CD4-positive, alpha-beta T cell treated with Interleukin-2 at 100 ng/mL for 4 hours (primary cell): ENCODE results near the gene EP400.
"Not testable (repeated sequence)": the region's sequence is repeated elsewhere in the genome, so short reads cannot be mapped to it uniquely, and the experiment has no call there.

Experiments used
- DNase-seq: peaks from one replicate; pipeline ENCODE4 v3.0.0-alpha.2; 2020; ENCODE audit warnings: low spot score

The EP400 gene

DNA sequence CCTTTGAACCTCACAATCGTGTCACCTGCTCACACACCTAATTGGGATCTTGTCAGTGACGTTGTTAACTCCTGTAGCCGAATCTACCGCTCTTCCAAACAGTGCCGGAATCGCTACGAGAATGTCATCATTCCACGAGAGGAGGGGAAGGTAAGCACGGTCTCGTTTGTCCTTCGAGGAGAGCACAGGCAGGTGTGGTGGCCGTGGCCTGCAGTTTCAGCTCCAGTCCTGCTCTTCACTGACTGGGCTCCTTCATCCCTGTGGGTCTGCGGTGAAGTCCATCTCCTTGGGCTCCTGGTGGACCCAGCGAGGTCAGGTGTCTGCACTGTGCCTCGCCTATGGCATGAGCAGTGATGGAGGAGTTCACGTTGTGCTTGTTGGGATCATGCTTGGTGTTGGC lies 96.0 kb downstream of the EP400 start:
- DNase-seq, result no peak

DNA sequence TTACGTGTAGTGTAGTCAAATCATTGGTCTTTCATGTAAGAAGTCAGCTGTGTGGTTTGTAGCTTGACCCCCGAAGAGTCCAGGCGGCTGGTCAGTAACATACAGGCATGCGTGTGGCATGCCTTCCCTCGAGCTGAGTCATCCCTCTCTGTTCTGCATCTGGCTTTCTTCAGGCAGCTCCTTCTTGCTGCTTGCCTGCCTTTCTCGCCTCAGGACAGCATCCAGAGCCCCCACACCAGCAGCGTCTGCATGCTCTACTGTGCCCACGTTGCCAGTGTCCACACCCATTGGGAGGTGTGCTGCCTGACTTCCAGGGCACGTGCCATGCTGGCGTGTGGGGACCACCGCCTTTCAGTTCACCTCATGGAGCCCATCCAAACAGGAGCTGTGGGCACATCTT lies 96.8 kb downstream of the EP400 start:
- no peak for DNase-seq

DNA sequence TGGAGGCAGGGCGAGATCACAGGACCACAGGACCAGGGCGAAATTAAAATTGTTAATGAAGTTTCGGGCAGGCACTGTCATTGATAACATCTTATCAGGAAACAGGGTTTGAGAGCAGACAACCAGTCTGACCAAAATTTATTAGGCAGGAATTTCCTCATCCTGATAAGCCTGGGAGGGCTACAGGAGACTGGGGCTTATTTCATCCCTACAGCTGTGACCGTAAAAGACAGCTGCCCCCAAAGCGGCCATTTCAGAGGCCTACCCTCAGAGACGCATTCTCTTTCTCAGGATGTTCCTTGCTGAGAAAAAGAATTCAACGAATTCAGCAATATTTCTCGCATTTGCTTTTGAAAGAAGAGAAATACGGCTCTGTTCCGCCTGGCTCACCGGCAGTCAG lies 97.9 kb downstream of the EP400 start:
- not testable (repeated sequence) for DNase-seq

DNA sequence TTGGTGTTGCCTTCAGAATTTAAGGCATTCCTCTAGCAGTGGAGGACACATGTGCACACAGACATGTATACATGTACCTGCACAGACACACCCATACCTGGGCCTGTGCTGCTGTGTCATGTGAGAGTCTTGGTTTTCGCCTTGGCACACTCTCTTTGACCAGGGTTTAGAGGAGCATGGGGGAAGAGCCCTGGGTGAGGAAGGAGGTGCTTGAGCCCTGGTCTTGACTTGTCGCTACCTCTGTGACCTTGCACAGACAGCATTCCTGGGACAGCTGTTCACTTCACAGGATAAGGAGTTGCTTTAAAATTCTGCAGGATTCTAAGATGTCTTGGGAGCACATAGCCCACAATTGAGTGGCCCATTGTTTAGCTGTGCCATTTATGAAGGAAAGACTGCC lies 99.7 kb downstream of the EP400 start:
- no peak for DNase-seq

DNA sequence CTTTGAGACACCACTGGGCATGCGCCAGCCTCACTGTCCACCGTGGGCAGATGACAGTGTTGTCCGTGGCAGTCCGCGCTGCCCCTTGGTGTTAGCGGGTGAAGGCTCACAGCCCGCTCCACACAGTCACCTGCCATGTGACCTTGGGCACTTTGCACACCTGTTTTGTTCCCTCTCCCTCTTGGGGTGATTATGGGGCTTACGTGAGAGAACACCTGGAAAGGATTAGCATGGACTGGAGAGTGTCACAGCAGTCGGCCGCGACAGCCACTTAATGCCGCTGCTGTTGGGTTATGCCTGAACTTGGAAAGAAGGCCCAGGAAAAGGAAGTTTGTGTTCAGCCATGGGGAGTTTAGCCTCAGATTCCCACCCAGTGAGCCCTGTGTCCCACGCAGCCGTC lies 100.1 kb downstream of the EP400 start:
- no peak for DNase-seq

- DNase-seq, result not testable (repeated sequence)
Measured at GRCh38 chr12:132051718-132052117, 102.0 kb downstream of the EP400 start.

GRCh38 chr12:132052196-132052932 lies 102.6 kb downstream of the EP400 start:
- no peak for DNase-seq

GRCh38 chr12:132053338-132054330 lies 103.9 kb downstream of the EP400 start:
- no peak for DNase-seq

- DNase-seq, result no peak
Measured at GRCh38 chr12:132054983-132055382, 105.2 kb downstream of the EP400 start.

- DNase-seq, result no peak
Measured at GRCh38 chr12:132055535-132056096, 105.9 kb downstream of the EP400 start.

- DNase-seq, result no peak
Measured at GRCh38 chr12:132056320-132056719, 106.6 kb downstream of the EP400 start.

DNA sequence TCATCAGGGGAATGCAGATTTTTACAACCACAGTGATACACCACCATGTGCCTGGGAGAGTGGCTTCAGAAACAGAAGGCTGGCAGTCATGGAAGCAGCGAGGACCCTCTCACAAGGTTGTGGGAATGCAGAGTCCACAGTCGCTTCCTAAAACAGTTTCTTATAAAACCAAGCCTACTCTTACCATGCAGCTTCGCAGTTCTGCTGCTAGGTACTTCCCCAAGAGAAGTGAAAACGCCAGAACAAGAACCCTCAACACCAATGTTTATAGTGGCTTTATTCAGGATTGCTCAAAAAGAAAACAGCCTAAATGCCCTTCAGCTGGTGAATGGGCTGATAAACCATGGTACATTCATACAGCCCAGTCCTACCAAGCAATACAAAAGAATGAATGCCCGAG lies 107.2 kb downstream of the EP400 start:
- no peak for DNase-seq

DNA sequence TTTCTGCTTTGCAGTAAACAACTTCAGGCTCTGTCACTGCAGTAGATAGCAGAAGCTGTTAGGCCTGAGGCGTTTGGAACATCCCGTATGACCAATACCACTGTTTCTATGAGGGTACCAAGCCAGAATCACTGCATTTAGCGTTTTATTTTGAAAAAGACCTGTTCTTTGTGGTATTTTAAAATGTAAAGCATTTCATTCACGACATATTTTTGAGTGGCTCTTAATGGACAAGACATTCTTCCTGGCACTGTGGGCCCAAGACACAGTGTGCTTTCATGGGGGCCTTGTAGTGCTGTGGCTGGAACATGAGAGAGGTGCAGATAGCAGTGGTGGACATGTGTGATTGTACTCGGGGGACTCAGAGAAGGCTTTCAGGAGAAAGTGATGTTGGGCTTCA lies 107.9 kb downstream of the EP400 start:
- no peak for DNase-seq

DNA sequence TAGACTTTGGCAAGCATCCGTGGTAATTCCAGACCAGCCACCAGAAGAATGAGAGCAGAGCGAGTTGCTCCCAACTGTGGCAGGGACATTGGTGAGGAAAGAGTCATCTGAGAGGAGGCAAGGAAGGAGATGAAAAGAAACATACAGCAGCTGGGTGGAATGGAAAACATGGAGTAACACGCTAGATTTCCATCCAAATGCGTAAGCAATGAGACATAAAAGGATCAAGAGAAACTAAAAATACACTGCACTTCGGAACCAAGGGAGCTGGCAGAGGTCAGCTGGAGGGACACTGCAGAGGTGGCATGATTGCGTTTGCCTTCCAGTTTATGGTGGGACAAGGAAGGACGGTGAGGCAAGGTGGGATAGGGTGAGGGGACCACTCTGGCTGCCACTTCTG lies 111.5 kb downstream of the EP400 start:
- no peak for DNase-seq

- DNase-seq, result no peak
Measured at GRCh38 chr12:132061641-132062430, 112.1 kb downstream of the EP400 start.

DNA sequence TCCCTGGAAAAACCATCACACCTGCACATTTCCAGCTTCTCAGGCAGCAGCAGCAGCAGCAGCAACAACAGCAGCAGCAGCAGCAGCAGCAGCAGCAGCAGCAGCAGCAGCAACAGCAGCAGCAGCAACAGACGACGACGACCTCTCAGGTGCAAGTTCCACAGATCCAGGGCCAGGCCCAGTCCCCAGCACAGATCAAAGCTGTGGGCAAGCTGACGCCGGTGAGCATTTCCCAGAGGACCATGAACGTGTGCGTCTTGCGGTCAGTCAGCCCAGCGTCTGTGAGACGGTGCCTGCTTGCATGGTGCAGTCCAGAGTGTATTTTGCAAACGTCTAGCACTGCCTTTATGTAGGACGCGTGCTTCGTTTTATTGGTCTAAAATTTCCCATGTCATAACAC lies 112.7 kb downstream of the EP400 start:
- no peak for DNase-seq

- no peak for DNase-seq
Measured at GRCh38 chr12:132063491-132063890, 113.7 kb downstream of the EP400 start.

- no peak for DNase-seq
Measured at GRCh38 chr12:132064631-132065030, 114.9 kb downstream of the EP400 start.

DNA sequence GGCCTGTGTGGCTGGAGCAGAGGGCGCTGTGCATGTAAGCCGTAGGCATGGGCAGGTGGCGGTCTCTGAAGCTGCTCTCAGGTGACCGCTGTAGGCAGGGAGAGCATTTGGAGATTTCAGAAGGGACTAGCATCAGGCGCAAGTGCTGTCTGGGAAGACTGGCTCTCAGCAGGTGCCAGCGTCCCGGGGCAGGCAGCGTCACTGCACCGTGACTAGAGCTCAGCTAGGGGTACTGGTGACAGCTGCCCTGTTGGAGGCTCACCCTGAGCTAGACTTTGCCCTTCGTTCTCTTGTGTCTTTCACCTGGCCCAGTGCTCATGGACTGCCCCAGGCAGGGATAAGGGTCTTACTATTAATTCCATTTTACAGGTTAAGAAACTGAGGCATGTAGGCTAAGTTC lies 115.5 kb downstream of the EP400 start:
- no peak for DNase-seq

DNA sequence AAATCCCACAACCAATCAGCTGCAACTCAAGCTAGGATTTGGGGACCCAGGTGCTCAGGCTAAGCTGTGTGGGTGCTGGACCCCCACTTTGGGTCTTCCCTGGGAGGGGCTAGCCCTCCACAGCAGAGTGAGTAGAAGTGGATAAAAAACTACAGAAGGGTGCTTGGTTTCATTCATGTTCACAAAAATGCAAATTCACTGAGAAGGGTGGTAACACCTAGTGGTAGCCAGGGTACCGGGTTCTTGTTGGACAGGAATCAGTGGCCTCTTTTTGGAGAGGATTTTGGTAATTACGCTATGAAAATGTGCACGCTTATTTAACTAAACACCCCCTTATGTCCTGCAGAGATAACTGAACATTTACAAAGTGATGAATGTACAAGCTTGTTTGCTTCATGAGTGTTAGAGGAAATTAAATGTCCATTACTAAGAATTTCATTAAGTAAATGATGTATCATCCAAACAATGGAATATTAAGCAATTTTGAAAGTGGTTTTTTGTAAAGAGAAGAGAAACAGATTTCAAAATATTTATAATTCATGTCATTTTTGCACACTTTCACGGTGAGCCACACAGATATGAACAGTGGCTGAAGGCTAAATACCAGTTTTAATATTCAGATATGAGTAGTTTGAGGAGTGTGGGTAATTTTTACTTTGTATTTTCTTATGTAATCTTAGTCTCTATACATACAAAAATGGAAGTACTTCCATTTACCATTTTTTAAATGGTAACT lies 116.0 kb downstream of the EP400 start:
- DNase-seq, result no peak

GRCh38 chr12:132066345-132066685 lies 116.6 kb downstream of the EP400 start:
- DNase-seq, result peak; percentile 32
